K562 (cell line): ENCODE measurements around the gene KCTD3. TPM values are rescaled to one million over a fixed set of nuclear protein-coding genes. Genes with fewer than 3 reads are reported as not detected.
A peak's percentile ranks its signal among the peaks of the same experiment; 100 is the strongest.

ENCODE experiments used
- FOXK2 ChIP-seq, 2 experiments: fragments of 450-650 bp; IDR thresholded peaks in 1 of 2; conservative IDR thresholded peaks in 1 of 2; 2 replicates each; pipeline ENCODE4 v1.6.1; 2016; ENCODE audit warnings: low read depth in 2 of 2, mild to moderate bottlenecking in 1 of 2
- GATAD2B ChIP-seq: fragments of 450-650 bp; IDR thresholded peaks from 2 replicates; pipeline ENCODE4 v1.6.1; 2017; ENCODE audit warnings: mild to moderate bottlenecking, borderline replicate concordance
- HMGN3 ChIP-seq: IDR thresholded peaks from 2 replicates; pipeline ENCODE4 v1.6.1; 2011; ENCODE audit warnings: borderline replicate concordance, low read depth, mild to moderate bottlenecking, mixed read lengths, low read length; ENCODE audit not compliant: insufficient read length; ENCODE audit errors: extremely low read depth
- HNRNPL ChIP-seq: fragments of 200-400 bp; formaldehyde crosslinking; IDR thresholded peaks from 2 replicates; pipeline ENCODE4 v1.6.1; 2017; ENCODE audit warnings: low read depth, mild to moderate bottlenecking, low read length
- KDM5B ChIP-seq: fragments of 200-600 bp; sonication (generic); IDR thresholded peaks from 2 replicates; pipeline ENCODE4 v1.6.1; 2012; ENCODE audit warnings: low read depth, mild to moderate bottlenecking, moderate library complexity, low read length, control low read depth, inconsistent platforms; ENCODE audit not compliant: insufficient replicate concordance
- REST ChIP-seq, 2 experiments: fragments of 450-650 bp; formaldehyde crosslinking in 1 of 2; IDR thresholded peaks; 2 replicates each; pipeline versions ENCODE4 v1.4.0 to v1.6.1; 2014 to 2020; ENCODE audit warnings: mild to moderate bottlenecking in 2 of 2, borderline replicate concordance in 1 of 2, low read depth in 1 of 2
- TAF15 ChIP-seq: fragments of 200-400 bp; formaldehyde crosslinking; IDR thresholded peaks from 2 replicates; pipeline ENCODE4 v1.6.1; 2017; ENCODE audit warnings: mild to moderate bottlenecking, low read depth, low read length, moderate library complexity
- TSC22D4 ChIP-seq: fragments of 450-650 bp; IDR thresholded peaks from 2 replicates; pipeline ENCODE4 v1.6.1; 2016; ENCODE audit warnings: missing genetic modification characterization, missing biosample characterization, control low read depth
- TSHZ1 ChIP-seq: fragments of 250-450 bp; sonication (Bioruptor Pico); IDR thresholded peaks from 2 replicates; pipeline ENCODE4 v1.4.0; 2020; ENCODE audit warnings: mild to moderate bottlenecking, moderate library complexity
- ZBTB9 ChIP-seq: fragments of 450-650 bp; formaldehyde crosslinking; IDR thresholded peaks from 2 replicates; pipeline ENCODE4 v1.4.0; 2020; ENCODE audit warnings: mild to moderate bottlenecking, moderate library complexity
- ZFP36 ChIP-seq: fragments of 150-350 bp; IDR thresholded peaks from 2 replicates; pipeline ENCODE4 v1.6.1; 2018; ENCODE audit warnings: low read length, low read depth; ENCODE audit not compliant: partially characterized antibody
- polyA plus RNA-seq, 8 experiments: library from polyadenylated mRNA; depleted of rRNA in 4 of 8; stranded (reverse) in 5 of 8; unstranded in 3 of 8; fragments of >200 nt; fragmentation: Nextera tagmentation in 2 of 8; fragmentation: Illumina TruSeq in 1 of 8; extraction: Ambion mirVana in 2 of 8; extraction: Trizol in 1 of 8; gene quantifications; 2 replicates each; pipeline versions ENCODE4 v1.2.1 to v1.2.3, GENCODE V29; 2011 to 2014; ENCODE audit warnings: inconsistent platforms in 1 of 8, missing spikeins in 1 of 8
- total RNA-seq, 7 experiments: library from RNA; depleted of rRNA in 6 of 7; stranded (reverse); fragments of >200 nt in 6 of 7; fragmentation: Illumina TruSeq in 2 of 7; extraction: Trizol in 2 of 7; gene quantifications; 2 replicates each; pipeline versions ENCODE4 v1.2.1 to v1.2.3, GENCODE V29; 2011 to 2021; ENCODE audit warnings: low replicate concordance in 1 of 7

KCTD3 gene
- total and polyA plus RNA-seq, 9 of the 15 experiments (the other 6 are each of a cell fraction or from before 2014, with no cell fraction given): 12.8 to 77.1 (median 44.3) TPM

GRCh38 chr1:215566556-215567490 is at the start of gene KCTD3 (continued):
- TF ChIP-seq REST (IDR thresholded peaks at IDR 0.05; ENCODE audit: borderline replicate concordance) (no peak), REST (CRISPR knock-in tag; IDR thresholded peaks at IDR 0.05; ENCODE audit: low read depth) (no peak), FOXK2 (conservative IDR thresholded peaks at IDR 0.05 in 1 of 2, IDR thresholded peaks at IDR 0.05 in 1 of 2; ENCODE audit: low read depth in 2 of 2) (peak; percentile 84 to 85; a peak in 3 of 4 replicates), ZBTB9 (CRISPR knock-in tag) (no peak), GATAD2B (no peak), HNRNPL (peak; percentile 58; the same call in 1 of the 2 replicates), TAF15 (no peak), ZFP36 (no peak), KDM5B (peak; percentile 68), HMGN3 (peak; percentile 76), TSC22D4 (tag) (no peak), TSHZ1 (CRISPR knock-in tag) (no peak)
